Measurements from ENCODE around the gene STIM2.

The STIM2 gene

GRCh38 chr4:27049239-27049829 lies 188.7 kb downstream of the STIM2 start:
- no peak for TF ChIP-seq ZFX (IDR thresholded peaks at IDR 0.05)
- TF ChIP-seq, protein P1, sequence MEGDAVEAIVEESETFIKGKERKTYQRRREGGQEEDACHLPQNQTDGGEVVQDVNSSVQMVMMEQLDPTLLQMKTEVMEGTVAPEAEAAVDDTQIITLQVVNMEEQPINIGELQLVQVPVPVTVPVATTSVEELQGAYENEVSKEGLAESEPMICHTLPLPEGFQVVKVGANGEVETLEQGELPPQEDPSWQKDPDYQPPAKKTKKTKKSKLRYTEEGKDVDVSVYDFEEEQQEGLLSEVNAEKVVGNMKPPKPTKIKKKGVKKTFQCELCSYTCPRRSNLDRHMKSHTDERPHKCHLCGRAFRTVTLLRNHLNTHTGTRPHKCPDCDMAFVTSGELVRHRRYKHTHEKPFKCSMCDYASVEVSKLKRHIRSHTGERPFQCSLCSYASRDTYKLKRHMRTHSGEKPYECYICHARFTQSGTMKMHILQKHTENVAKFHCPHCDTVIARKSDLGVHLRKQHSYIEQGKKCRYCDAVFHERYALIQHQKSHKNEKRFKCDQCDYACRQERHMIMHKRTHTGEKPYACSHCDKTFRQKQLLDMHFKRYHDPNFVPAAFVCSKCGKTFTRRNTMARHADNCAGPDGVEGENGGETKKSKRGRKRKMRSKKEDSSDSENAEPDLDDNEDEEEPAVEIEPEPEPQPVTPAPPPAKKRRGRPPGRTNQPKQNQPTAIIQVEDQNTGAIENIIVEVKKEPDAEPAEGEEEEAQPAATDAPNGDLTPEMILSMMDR (conservative IDR thresholded peaks at IDR 0.05): no peak
- H3K27ac ChIP-seq: no peak overlapping the region

GRCh38 chr4:27050731-27051130 lies 190.1 kb downstream of the STIM2 start:
- no peak overlapping the region for H3K27ac ChIP-seq
- TF ChIP-seq, protein P1 (conservative IDR thresholded peaks at IDR 0.05): no peak

- no peak for TF ChIP-seq ZFX (IDR thresholded peaks at IDR 0.05)
- TF ChIP-seq, protein P1 (conservative IDR thresholded peaks at IDR 0.05): no peak
- no peak overlapping the region for H3K27ac ChIP-seq
Observed at GRCh38 chr4:27055221-27055760, 194.7 kb downstream of the STIM2 start.

- TF ChIP-seq, protein P1 (conservative IDR thresholded peaks at IDR 0.05): no peak
- no peak for TF ChIP-seq ZFX (IDR thresholded peaks at IDR 0.05)
- no peak overlapping the region for H3K27ac ChIP-seq
Observed at GRCh38 chr4:27056281-27056680, 195.6 kb downstream of the STIM2 start.

DNA sequence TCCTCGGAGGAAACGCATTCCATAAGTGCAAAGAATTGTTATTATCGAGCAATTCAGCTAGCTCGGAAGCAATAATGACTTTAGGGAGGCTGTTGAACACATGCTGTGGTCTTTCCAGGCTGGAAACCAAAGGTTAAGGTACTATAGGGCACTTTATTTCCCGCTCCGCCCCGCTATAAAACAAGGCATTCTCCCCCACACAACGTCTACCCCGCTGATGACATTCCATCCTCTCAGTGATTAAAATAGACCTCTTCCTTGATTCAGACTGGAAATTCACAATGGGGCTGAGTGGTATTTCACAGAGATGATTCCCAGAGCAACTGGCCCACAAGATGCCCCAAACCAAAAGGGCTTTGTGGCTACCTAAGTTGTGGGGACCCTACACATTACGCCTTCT lies 196.4 kb downstream of the STIM2 start:
- TF ChIP-seq ZFX (IDR thresholded peaks at IDR 0.05): no peak
- TF ChIP-seq, protein P1 (conservative IDR thresholded peaks at IDR 0.05): no peak
- no peak overlapping the region for H3K27ac ChIP-seq

- TF ChIP-seq, protein P1 (conservative IDR thresholded peaks at IDR 0.05): no peak
- TF ChIP-seq ZFX (IDR thresholded peaks at IDR 0.05): no peak
- no peak overlapping the region for H3K27ac ChIP-seq
Observed at GRCh38 chr4:27057662-27058061, 197.0 kb downstream of the STIM2 start.

DNA sequence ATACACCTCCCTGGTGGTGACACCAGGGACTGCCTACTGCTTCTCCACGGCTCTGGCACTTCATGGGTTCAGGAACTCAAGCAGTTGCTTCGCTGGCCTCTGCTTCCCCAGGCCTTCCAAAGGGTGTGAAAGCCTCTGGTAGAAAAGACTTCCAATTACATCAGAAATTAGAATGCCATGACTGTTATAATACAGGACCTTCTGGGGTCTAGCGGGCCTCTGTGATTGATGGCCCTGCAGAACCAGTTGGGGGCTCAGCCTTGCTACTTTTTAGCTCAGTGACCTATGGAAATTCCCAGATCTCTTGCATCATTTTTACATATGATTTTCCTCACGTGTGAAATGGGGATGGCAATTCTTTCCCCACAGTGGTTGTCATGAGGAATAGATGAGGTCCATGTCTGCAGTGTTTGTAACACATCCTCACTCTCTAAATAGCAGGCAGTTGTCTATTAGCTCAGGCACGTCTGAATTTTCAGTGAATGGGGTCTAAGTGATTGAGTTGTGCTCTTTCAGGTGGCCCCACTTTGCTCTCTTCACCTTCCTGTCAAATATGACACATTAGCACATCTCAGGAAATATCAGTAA lies 198.3 kb downstream of the STIM2 start:
- TF ChIP-seq ZFX (IDR thresholded peaks at IDR 0.05): no peak
- TF ChIP-seq, protein P1 (conservative IDR thresholded peaks at IDR 0.05): no peak
- H3K27ac ChIP-seq: no peak overlapping the region

Data from C4-2B (cell line).